GM03348 (cell line): ENCODE measurements around the gene LIN52.

ENCODE experiments used
- DNase-seq: peaks from one replicate; pipeline ENCODE4 v3.0.0; 2012; ENCODE audit warnings: low spot score

LIN52 gene

GRCh38 chr14:74237441-74237840, 152.7 kb downstream of the LIN52 start:
- no peak for DNase-seq

- no peak for DNase-seq
Observed at GRCh38 chr14:74238974-74239847, 154.5 kb downstream of the LIN52 start, which contains the start of gene VSX2. VSX2 (plus strand) TSS chr14:74239449; CDS start chr14:74239562, 113 bp downstream.

- no peak for DNase-seq
Observed at GRCh38 chr14:74239848-74240793, 155.4 kb downstream of the LIN52 start.

- peak; percentile 40 for DNase-seq
Observed at GRCh38 chr14:74240794-74241651, 156.3 kb downstream of the LIN52 start.

GRCh38 chr14:74241652-74242017, 156.9 kb downstream of the LIN52 start:
- DNase-seq: no peak

GRCh38 chr14:74242021-74242779, 157.4 kb downstream of the LIN52 start:
- DNase-seq: no peak

GRCh38 chr14:74242780-74243042, 158.0 kb downstream of the LIN52 start:
- DNase-seq: no peak

GRCh38 chr14:74243051-74243450, 158.3 kb downstream of the LIN52 start:
- DNase-seq: no peak

- no peak for DNase-seq
Observed at GRCh38 chr14:74244115-74244514, 159.4 kb downstream of the LIN52 start.

- DNase-seq: no peak
Observed at GRCh38 chr14:74245292-74245691, 160.5 kb downstream of the LIN52 start.

GRCh38 chr14:74246542-74246941, 161.8 kb downstream of the LIN52 start:
- DNase-seq: no peak

GRCh38 chr14:74248017-74248416, 163.3 kb downstream of the LIN52 start:
- no peak for DNase-seq

- no peak for DNase-seq
Observed at GRCh38 chr14:74249433-74250375, 164.9 kb downstream of the LIN52 start.
